ENCODE measurements around the gene F12. TPM values are rescaled to one million over a fixed set of nuclear protein-coding genes. Genes with fewer than 3 reads are reported as not detected.

F12 gene
- total RNA-seq, 1 experiment from 2014 or later, result 10.0 TPM

DNA sequence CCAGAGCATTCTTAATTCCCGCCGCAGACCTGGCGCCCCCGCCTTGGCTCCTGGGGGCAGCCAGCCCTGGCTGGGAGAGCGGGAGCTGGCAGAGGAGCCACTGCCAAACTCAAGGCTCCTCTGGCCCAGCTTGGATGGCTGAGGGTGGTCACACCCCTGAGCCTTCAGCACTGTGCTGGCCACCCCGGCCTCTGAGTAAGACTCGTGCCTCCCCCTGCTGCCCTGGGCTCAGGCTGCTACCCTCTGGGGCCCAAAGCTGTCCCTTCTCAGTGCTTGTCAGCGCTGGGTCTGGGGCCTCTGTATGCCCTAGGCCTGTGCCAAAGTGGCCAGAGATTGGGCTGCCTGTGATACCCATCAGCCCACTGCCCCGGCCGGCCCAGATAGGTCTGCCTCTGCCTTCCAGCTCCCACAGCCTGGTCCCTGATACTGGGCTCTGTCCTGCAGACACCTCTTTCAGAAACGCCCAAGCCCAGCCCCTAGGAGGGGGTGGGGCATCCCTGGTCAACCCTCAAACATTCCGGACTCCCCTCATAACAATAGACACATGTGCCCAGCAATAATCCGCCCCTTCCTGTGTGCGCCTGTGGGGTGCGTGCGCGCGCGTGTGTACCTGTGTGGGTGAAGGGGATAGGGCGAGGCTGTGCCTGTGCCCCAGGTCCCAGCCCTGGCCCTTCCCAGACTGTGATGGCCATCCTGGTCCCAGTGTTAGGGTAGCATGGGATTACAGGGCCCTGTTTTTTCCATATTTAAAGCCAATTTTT is 32.9 kb upstream of the F12 start:
- Mint-ChIP-seq H3K27me3 (ENCODE audit: low read depth) (peaks cover 22% of the 10 kb centered on the region), H3K4me1 (peaks cover 30% of the 10 kb centered on the region), H3K4me3 (no peak overlapping the region), H3K36me3 (peaks cover 23% of the 10 kb centered on the region), H3K9me3 (peaks cover 4% of the 10 kb centered on the region), H3K27ac (no peak overlapping the region; the same call in 1 of the 2 replicates)
- TF ChIP-seq GTF2I (CRISPR knock-in tag; conservative IDR thresholded peaks at IDR 0.05), result no peak
- TF ChIP-seq, protein P1, sequence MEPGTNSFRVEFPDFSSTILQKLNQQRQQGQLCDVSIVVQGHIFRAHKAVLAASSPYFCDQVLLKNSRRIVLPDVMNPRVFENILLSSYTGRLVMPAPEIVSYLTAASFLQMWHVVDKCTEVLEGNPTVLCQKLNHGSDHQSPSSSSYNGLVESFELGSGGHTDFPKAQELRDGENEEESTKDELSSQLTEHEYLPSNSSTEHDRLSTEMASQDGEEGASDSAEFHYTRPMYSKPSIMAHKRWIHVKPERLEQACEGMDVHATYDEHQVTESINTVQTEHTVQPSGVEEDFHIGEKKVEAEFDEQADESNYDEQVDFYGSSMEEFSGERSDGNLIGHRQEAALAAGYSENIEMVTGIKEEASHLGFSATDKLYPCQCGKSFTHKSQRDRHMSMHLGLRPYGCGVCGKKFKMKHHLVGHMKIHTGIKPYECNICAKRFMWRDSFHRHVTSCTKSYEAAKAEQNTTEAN (CRISPR knock-in tag; IDR thresholded peaks at IDR 0.05), result no peak
- TF ChIP-seq NR2C2 (CRISPR knock-in tag; IDR thresholded peaks at IDR 0.05), result no peak
- no peak for TF ChIP-seq ZNF396 (CRISPR knock-in tag; IDR thresholded peaks at IDR 0.05; ENCODE audit: borderline replicate concordance)
- TF ChIP-seq TCF7 (CRISPR knock-in tag; IDR thresholded peaks at IDR 0.05; ENCODE audit: low read depth), result no peak
- TF ChIP-seq, protein P2, sequence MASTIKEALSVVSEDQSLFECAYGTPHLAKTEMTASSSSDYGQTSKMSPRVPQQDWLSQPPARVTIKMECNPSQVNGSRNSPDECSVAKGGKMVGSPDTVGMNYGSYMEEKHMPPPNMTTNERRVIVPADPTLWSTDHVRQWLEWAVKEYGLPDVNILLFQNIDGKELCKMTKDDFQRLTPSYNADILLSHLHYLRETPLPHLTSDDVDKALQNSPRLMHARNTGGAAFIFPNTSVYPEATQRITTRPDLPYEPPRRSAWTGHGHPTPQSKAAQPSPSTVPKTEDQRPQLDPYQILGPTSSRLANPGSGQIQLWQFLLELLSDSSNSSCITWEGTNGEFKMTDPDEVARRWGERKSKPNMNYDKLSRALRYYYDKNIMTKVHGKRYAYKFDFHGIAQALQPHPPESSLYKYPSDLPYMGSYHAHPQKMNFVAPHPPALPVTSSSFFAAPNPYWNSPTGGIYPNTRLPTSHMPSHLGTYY (CRISPR knock-in tag; IDR thresholded peaks at IDR 0.05), result no peak
- no peak for TF ChIP-seq SMAD4 (CRISPR knock-in tag; IDR thresholded peaks at IDR 0.05)
- TF ChIP-seq ZNF232 (CRISPR knock-in tag; IDR thresholded peaks at IDR 0.05), result no peak
- TF ChIP-seq SP1 (CRISPR knock-in tag; conservative IDR thresholded peaks at IDR 0.05), result no peak
- TF ChIP-seq, protein P3, sequence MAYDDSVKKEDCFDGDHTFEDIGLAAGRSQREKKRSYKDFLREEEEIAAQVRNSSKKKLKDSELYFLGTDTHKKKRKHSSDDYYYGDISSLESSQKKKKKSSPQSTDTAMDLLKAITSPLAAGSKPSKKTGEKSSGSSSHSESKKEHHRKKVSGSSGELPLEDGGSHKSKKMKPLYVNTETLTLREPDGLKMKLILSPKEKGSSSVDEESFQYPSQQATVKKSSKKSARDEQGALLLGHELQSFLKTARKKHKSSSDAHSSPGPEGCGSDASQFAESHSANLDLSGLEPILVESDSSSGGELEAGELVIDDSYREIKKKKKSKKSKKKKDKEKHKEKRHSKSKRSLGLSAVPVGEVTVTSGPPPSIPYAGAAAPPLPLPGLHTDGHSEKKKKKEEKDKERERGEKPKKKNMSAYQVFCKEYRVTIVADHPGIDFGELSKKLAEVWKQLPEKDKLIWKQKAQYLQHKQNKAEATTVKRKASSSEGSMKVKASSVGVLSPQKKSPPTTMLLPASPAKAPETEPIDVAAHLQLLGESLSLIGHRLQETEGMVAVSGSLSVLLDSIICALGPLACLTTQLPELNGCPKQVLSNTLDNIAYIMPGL (CRISPR knock-in tag; IDR thresholded peaks at IDR 0.05), result no peak
- no peak for TF ChIP-seq RORB (CRISPR knock-in tag; IDR thresholded peaks at IDR 0.05)
- no peak for TF ChIP-seq ZNF138 (CRISPR knock-in tag; conservative IDR thresholded peaks at IDR 0.05)
- TF ChIP-seq CREM (CRISPR knock-in tag; IDR thresholded peaks at IDR 0.05), result no peak
- ATAC-seq (no peak), DNase-seq (ENCODE audit: low spot score) (no peak)
- ChIA-PET CTCF (interaction anchor here (1.1 to 15.8 kb wide), 11 partner anchors 12 to 328 kb away, joined by 3 to 171 read pairs (median 10); partner anchors contain the start of gene MXD3), POLR2A (interaction anchor here (0.5 to 1.8 kb wide), 2 partner anchors 39 to 48 kb away, joined by 4 read pairs; no protein-coding TSS in a partner anchor)

DNA sequence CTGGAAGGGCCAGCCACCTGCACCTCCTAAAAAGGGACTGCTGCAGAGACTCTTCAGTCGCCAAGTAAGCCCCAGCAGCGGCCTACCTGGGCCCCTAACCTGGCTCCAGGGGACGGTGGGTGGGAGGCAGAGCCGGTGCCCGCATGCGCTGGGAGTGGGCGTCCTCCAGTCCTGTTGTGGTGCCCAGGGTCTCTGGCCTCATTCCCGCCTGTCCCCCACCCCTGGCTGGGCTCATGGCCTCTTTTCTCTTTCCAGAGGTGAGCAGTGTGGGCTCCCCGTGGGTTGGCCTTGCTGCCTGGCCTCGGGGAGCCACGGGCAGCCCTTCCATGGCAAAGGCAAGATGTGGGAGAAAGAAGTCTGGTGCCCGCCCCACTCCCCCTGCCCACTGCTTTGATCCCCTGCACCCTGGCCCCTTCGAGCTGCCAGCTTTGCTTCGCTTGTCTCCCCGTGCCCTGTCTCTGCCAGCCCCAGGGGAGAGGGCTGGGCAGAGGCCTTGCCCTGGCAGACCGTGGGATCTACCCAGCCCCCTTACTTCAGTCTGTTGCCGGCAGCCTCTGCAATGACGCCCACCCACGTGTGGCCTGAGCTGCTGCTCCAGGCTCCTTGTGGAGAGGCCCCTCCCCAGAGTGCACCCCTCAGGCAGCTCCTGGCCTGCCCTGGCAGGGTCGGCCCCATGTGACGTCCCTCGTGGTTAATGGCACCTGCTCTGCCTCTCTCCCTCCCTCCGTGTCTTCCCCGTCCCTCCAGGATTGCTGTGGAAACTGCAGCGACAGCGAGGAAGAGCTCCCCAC is 31.8 kb upstream of the F12 start:
- H3K27ac Mint-ChIP-seq, result no peak overlapping the region
- H3K27me3 Mint-ChIP-seq (ENCODE audit: low read depth), result peaks cover 22% of the 10 kb centered on the region
- peaks cover 4% of the 10 kb centered on the region for H3K9me3 Mint-ChIP-seq
- CTCF ChIA-PET, result interaction anchor here (1.0 to 15.8 kb wide), 11 partner anchors 14 to 132 kb away, joined by 3 to 171 read pairs (median 4); no protein-coding TSS in a partner anchor
- peaks cover 30% of the 10 kb centered on the region for H3K4me1 Mint-ChIP-seq
- DNase-seq (ENCODE audit: low spot score), result no peak
- POLR2A ChIA-PET, result interaction anchor here (0.5 to 1.2 kb wide), 2 partner anchors 14 to 47 kb away, joined by 4 read pairs; partner anchors contain the start of gene GRK6
- TF ChIP-seq, protein P4, sequence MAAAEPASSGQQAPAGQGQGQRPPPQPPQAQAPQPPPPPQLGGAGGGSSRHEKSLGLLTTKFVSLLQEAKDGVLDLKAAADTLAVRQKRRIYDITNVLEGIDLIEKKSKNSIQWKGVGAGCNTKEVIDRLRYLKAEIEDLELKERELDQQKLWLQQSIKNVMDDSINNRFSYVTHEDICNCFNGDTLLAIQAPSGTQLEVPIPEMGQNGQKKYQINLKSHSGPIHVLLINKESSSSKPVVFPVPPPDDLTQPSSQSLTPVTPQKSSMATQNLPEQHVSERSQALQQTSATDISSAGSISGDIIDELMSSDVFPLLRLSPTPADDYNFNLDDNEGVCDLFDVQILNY (CRISPR knock-in tag; IDR thresholded peaks at IDR 0.05), result no peak
- TF ChIP-seq FOXP1 (CRISPR knock-in tag; IDR thresholded peaks at IDR 0.05; ENCODE audit: borderline replicate concordance), result no peak
- TF ChIP-seq, protein P5, sequence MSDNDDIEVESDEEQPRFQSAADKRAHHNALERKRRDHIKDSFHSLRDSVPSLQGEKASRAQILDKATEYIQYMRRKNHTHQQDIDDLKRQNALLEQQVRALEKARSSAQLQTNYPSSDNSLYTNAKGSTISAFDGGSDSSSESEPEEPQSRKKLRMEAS (CRISPR knock-in tag; IDR thresholded peaks at IDR 0.05), result no peak
- TF ChIP-seq, protein P6, sequence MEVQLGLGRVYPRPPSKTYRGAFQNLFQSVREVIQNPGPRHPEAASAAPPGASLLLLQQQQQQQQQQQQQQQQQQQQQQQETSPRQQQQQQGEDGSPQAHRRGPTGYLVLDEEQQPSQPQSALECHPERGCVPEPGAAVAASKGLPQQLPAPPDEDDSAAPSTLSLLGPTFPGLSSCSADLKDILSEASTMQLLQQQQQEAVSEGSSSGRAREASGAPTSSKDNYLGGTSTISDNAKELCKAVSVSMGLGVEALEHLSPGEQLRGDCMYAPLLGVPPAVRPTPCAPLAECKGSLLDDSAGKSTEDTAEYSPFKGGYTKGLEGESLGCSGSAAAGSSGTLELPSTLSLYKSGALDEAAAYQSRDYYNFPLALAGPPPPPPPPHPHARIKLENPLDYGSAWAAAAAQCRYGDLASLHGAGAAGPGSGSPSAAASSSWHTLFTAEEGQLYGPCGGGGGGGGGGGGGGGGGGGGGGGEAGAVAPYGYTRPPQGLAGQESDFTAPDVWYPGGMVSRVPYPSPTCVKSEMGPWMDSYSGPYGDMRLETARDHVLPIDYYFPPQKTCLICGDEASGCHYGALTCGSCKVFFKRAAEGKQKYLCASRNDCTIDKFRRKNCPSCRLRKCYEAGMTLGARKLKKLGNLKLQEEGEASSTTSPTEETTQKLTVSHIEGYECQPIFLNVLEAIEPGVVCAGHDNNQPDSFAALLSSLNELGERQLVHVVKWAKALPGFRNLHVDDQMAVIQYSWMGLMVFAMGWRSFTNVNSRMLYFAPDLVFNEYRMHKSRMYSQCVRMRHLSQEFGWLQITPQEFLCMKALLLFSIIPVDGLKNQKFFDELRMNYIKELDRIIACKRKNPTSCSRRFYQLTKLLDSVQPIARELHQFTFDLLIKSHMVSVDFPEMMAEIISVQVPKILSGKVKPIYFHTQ (CRISPR knock-in tag; IDR thresholded peaks at IDR 0.05), result no peak
- no peak overlapping the region for H3K4me3 Mint-ChIP-seq
- H3K36me3 Mint-ChIP-seq, result peaks cover 28% of the 10 kb centered on the region
- no peak for ATAC-seq

All from WTC11 (cell line).